Endodermal cell (in vitro differentiated cells): ENCODE data around the gene ZNF217. TPM values are rescaled to one million over a fixed set of nuclear protein-coding genes. Genes with fewer than 3 reads are reported as not detected.
A peak's percentile ranks its signal among the peaks of the same experiment; 100 is the strongest.

ENCODE experiments used
- DNase-seq: peaks from one replicate; pipeline ENCODE4 v3.0.0-alpha.2; 2017
- H3K27ac ChIP-seq: 2 replicates; pipeline ENCODE4 v1.5.1; 2013; ENCODE audit warnings: mild to moderate bottlenecking, low read depth, low read length, moderate library complexity
- H3K27me3 ChIP-seq: 2 replicates; pipeline ENCODE4 v1.6.1; 2013; ENCODE audit warnings: mild to moderate bottlenecking, low read length, moderate library complexity; ENCODE audit not compliant: insufficient read depth, control insufficient read depth, poor library complexity, severe bottlenecking
- H3K36me3 ChIP-seq: 2 replicates; pipeline ENCODE4 v1.7.0; 2013; ENCODE audit warnings: mild to moderate bottlenecking, low read length, moderate library complexity; ENCODE audit not compliant: control insufficient read depth, insufficient read depth
- H3K4me1 ChIP-seq: one replicate; pipeline ENCODE4 v1.7.0; 2013; ENCODE audit warnings: low read length; ENCODE audit not compliant: control insufficient read depth, insufficient read depth
- H3K4me3 ChIP-seq: 2 replicates; pipeline ENCODE4 v1.5.1; 2013; ENCODE audit warnings: mild to moderate bottlenecking, low read length, moderate library complexity
- H3K9ac ChIP-seq: 2 replicates; pipeline ENCODE4 v1.6.1; 2013; ENCODE audit warnings: mild to moderate bottlenecking, low read length, moderate library complexity; ENCODE audit not compliant: poor library complexity, severe bottlenecking; ENCODE audit errors: extremely low read depth
- H3K9me3 ChIP-seq: 2 replicates; pipeline ENCODE4 v1.6.1; 2013; ENCODE audit warnings: mild to moderate bottlenecking, low read length, moderate library complexity; ENCODE audit not compliant: control insufficient read depth
- H3K27ac Mint-ChIP-seq: 2 replicates; pipeline ENCODE4 v1.8.0; 2020; ENCODE audit warnings: mixed read lengths
- H3K27me3 Mint-ChIP-seq: 2 replicates; pipeline ENCODE4 v1.8.0; 2021; ENCODE audit warnings: mild to moderate bottlenecking, mixed read lengths; ENCODE audit not compliant: insufficient read depth
- H3K36me3 Mint-ChIP-seq: 2 replicates; pipeline ENCODE4 v1.8.0; 2020; ENCODE audit warnings: low read depth, mixed read lengths
- H3K4me1 Mint-ChIP-seq: 2 replicates; pipeline ENCODE4 v1.8.0; 2020; ENCODE audit warnings: mixed read lengths
- H3K4me3 Mint-ChIP-seq: 2 replicates; pipeline ENCODE4 v1.8.0; 2020; ENCODE audit warnings: mild to moderate bottlenecking, moderate library complexity, mixed read lengths
- H3K9me3 Mint-ChIP-seq: 2 replicates; pipeline ENCODE4 v1.8.0; 2020; ENCODE audit warnings: mild to moderate bottlenecking, mixed read lengths
- CTCF ChIP-seq: fragments of 200-600 bp; sonication (generic); conservative IDR thresholded peaks from 2 replicates; pipeline ENCODE4 v1.5.0; 2021; ENCODE audit warnings: antibody characterized with exemption, mild to moderate bottlenecking
- WGBS, 2 experiments: methylation state at CpG; one replicate each; pipeline versions ENCODE4 v1.1.5 to v1.1.7; 2013; ENCODE audit warnings: missing lambda C conversion rate in 2 of 2, mixed read lengths in 1 of 2; ENCODE audit not compliant: insufficient coverage in 1 of 2, insufficient read length in 1 of 2; 5-methylcytosine and 5-hydroxymethylcytosine counted together
- total RNA-seq, 2 donors: library from RNA; stranded (reverse); fragmentation: NEBNext Ultra II Directional in 1 of 2; extraction: Animal tissue kit (Norgen Biotek cat#: 25700) in 1 of 2; gene quantifications; 2 replicates in 1 of 2; 3 replicates in 1 of 2; pipeline ENCODE4 v1.2.1, GENCODE V29; 2021

Gene ZNF217
- total RNA-seq, 2 donors from 2014 or later = 100 to 123 TPM

- peaks cover 11% of the 10 kb centered on the region for H3K4me1 ChIP-seq
- H3K27ac ChIP-seq = no peak overlapping the region
- H3K9ac ChIP-seq = no peak overlapping the region
- Mint-ChIP-seq H3K27ac (no peak overlapping the region), H3K4me1 (peaks cover 25% of the 10 kb centered on the region), H3K4me3 (no peak overlapping the region), H3K27me3 (no peaks in the 10 kb centered on the region), H3K9me3 (no peaks in the 10 kb centered on the region), H3K36me3 (peaks cover 86% of the 10 kb centered on the region)
- no peak overlapping the region for H3K4me3 ChIP-seq
- H3K9me3 ChIP-seq = no peaks in the 10 kb centered on the region
- H3K27me3 ChIP-seq = no peaks in the 10 kb centered on the region
- peaks cover 98% of the 10 kb centered on the region for H3K36me3 ChIP-seq
- DNase-seq = no peak
- WGBS, 2 experiments = 96 to 98% methylated on average over 11 to 12 of the region's 12 CpGs
- TF ChIP-seq CTCF = no peak
Observed at GRCh38 chr20:53576195-53576580, 17.5 kb downstream of the ZNF217 start.

- no peak overlapping the region for H3K27ac ChIP-seq
- peaks cover 98% of the 10 kb centered on the region for H3K36me3 ChIP-seq
- no peak for TF ChIP-seq CTCF
- H3K27me3 ChIP-seq = no peaks in the 10 kb centered on the region
- H3K4me3 Mint-ChIP-seq = no peak overlapping the region
- no peak overlapping the region for H3K9ac ChIP-seq
- no peak overlapping the region for H3K4me3 ChIP-seq
- no peaks in the 10 kb centered on the region for H3K9me3 Mint-ChIP-seq
- no peaks in the 10 kb centered on the region for H3K27me3 Mint-ChIP-seq
- peaks cover 22% of the 10 kb centered on the region for H3K4me1 Mint-ChIP-seq
- H3K9me3 ChIP-seq = no peaks in the 10 kb centered on the region
- 96 to 97% methylated on average over 21 to 23 of the region's 23 CpGs for WGBS, 2 experiments
- no peak for DNase-seq
- peaks cover 88% of the 10 kb centered on the region for H3K36me3 Mint-ChIP-seq
- H3K27ac Mint-ChIP-seq = no peak overlapping the region
- peaks cover 9% of the 10 kb centered on the region for H3K4me1 ChIP-seq
Observed at GRCh38 chr20:53575481-53576194, 18.0 kb downstream of the ZNF217 start.

- Histone ChIP-seq H3K9ac (no peak overlapping the region), H3K4me3 (no peak overlapping the region), H3K27ac (no peak overlapping the region), H3K4me1 (peaks cover 2% of the 10 kb centered on the region), H3K9me3 (no peaks in the 10 kb centered on the region), H3K36me3 (peaks cover 98% of the 10 kb centered on the region), H3K27me3 (no peaks in the 10 kb centered on the region)
- H3K9me3 Mint-ChIP-seq = no peaks in the 10 kb centered on the region
- DNase-seq = no peak
- peaks cover 87% of the 10 kb centered on the region for H3K36me3 Mint-ChIP-seq
- H3K27me3 Mint-ChIP-seq = no peaks in the 10 kb centered on the region
- no peak overlapping the region for H3K4me3 Mint-ChIP-seq
- TF ChIP-seq CTCF = no peak
- 87 to 96% methylated on average over 5 to 6 of the region's 6 CpGs for WGBS, 2 experiments
- peaks cover 14% of the 10 kb centered on the region for H3K4me1 Mint-ChIP-seq
- peak overlapping the region; percentile 68 for H3K27ac Mint-ChIP-seq
Observed at GRCh38 chr20:53574819-53575218, 18.8 kb downstream of the ZNF217 start.
